ENCODE measurements around the gene MYEOV.

MYEOV gene

DNA sequence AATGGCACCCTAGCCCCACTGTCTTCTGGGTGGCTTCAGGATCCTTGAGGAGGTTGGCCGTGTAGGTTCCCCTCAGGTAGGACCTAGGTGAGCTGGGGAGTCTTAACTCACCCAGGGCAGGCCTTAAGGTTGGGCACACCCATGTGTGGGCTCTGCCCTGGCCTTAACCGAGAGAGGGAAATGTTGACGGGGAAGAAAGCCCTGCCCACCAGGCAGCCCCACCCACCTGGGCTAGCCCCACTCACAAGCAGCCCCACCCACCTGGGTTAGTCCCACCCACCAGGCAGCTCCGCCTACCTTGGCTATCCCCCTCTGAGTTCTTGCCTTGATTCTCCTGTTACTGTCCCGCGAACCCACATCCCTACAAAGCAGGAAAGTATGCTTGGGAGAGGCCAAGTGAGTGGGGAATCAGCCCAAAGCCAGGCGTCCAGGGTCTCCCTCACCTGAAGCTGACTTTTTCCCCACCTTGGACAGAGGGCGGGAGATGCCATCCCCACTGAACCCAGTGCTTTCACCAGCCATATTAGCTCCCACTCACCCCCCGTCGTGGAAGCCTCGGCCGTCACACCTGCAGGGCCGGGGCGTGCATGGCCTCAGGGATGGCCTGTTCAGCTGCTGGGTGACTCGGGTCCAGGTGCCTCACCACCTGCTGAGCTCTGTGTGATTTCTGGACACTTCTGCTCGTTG is at the start of gene MYEOV:
MYEOV (plus strand) TSS at position 337 of the 687 bp plus-strand sequence. CDS start 1,200 bp downstream, outside the sequence.
- no peak for DNase-seq

DNA sequence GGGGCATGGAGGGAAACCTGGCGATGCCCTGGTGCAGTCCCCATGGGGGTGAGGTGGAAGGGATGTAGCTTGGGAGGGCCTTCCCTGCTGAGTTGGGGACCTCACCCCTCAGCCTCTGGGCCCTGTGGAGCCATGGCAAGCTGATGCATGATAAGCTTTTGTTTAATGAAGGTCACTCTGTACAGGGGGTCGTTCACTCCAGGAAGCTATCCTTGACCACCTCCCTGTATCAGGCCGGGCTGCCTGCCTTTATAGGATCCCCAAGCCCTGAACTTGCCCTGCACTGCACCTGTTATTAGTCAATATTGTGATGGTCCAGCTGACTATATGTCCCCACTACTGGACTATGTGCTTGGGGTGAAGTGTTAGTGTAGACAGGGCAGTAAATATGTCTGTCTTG is 49.7 kb upstream of the MYEOV start:
- DNase-seq = no peak

DNA sequence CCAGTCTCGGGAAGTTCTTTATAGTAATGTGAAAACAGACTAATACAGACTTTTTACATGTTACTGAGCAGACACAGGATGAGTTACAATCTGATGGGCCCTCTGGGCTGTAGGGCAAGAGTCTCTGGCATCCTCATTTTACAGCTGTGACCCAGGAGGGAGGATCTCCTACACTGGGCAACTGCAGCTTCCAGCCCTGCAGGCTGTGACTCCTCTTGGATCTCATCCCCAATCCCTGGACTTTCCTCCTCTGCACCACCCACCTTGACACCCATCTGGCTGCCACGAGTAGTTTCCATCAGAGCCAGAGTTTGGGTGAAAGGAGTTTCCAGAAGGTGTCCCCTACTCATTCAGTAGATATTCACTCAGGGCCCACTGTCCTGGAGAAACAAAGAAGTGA is 48.9 kb upstream of the MYEOV start:
- DNase-seq = no peak

DNA sequence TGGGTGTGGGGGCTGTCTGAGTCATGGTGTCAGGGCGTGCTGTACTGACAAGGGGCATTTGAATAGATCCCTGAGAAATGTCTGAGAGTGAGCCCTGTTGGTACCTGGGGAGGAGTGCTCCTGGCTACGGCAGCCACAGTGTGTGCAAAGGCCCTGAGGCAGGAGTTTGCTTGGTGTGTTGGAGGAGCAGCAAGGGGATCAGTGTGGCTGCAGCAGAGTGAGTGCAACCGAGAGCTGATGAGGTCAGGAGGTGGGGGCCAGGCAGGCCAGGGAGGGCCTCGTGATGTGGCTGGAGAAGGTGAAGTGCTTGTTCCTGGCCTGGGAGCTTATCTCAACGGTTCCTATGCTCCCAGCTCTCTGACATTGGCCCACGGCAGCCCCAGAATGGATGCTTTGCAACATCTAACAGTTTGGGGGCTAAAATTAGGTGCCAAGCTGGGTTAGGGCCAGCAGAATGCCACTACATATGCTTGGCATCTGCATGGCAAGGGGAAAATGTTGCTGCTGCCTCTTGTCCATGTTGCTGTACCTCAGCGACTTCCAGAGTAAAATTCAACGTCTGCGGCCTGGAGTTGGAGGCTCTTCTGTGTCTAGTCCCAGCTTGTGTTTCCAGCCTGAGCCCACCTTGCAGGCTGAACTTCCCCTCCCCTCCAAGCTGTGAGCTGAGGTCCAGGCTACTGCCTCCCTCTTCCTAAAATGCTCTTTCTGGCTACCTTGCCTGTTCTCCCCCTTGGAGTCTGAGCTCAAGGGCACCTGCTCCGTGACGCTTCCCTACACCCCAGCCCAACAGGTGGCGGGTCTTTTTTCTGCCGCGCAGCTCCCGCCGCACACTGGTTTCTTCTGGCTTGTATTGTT is 48.2 kb upstream of the MYEOV start:
- DNase-seq = no peak

DNA sequence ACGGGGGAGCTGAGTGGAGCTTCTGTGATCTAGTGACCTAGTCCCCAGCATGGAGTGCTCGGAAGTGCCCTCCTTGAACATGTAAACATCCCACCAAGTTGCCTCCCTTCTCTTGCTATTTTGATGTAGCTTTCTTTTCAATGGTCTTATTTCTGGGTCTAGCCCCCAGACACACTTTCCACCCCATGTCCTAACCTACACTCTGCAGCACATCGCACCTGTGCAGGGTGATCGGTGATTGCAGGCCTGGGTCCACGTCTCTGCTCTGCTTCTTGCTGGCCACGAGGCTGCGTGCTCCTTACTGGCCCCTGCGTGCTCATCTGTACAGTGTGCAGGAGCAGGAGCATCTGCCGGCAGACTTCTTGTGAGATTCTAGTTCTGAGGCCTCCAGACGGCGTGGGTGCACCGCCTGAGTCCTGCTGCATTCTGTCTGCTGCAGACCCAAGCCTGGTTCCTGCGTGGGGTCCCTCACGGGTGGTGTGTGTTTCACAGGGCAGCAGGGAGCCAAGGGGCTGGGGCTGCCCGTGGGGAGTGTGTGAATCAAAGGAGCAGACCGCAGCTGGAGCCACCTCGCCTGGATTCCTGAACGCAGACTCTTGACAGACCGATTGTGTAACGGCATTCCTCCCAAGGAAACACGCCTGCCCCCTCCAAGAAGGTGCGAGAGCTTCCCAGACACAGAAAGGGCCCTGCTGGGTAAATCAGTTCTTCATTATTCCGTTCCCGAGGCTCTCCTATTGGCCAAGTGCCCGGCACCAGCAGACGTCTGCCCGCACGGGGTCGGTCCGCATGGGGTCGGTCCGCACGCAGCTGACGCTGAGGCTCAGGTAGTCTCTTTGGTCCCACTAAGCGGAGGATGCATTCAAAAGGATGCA is 44.4 kb upstream of the MYEOV start:
- DNase-seq = no peak

DNA sequence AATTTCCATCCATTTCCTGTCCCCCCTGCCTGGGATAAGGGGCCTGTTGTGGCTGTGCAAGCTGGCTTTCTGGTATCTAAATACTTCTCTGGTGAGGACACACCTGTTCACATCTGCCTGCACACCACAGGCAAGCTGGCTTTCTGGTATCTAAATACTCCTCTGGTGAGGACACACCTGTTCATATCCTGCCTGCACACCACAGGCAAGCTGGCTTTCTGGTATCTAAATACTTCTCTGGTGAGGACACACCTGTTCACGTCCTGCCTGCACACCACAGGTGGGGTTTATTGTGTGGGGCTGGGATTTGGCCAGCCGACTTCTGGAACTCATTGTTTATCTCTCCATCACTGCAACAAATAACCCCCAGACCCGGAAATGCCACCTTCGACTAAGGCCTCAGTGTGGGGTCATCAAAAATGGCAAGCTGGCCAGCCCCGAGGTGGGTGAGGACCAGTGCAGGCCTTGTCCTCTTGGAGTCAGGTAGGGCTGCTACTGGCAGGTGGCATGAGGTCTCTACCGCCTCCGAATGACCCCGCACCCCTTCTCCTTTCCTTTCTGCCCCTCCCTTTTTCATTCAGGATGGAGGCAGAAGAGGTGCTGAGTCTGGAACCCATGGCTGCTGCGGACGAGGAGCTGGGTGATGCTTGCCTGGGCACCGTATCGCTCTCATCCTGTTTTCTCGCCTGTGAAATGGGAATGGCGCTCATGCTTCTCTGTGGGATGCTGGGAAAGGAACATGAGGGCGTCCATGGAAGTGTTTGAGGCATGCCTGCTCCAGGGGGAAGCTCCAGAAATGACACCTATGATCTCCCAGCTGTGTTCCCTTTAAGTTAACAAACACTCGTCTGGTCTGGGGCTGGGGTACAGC is 43.5 kb upstream of the MYEOV start:
- no peak for DNase-seq

DNA sequence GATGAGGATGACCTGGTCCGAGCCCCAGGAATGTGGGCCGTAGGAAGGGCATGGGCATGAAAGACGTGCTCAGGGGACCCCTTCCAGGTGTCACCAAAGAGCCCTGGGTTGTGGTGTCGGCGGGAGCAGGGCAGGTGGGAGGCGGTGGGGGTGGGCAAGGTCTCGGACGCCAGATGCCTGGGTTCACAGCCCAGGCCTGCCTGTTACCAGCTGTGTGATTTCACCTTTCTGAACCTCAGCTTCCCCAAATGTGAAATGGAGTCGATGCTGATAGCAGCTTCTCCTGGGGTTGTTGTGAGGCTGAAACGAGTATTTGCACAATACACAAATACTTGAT is 42.9 kb upstream of the MYEOV start:
- no peak for DNase-seq

DNA sequence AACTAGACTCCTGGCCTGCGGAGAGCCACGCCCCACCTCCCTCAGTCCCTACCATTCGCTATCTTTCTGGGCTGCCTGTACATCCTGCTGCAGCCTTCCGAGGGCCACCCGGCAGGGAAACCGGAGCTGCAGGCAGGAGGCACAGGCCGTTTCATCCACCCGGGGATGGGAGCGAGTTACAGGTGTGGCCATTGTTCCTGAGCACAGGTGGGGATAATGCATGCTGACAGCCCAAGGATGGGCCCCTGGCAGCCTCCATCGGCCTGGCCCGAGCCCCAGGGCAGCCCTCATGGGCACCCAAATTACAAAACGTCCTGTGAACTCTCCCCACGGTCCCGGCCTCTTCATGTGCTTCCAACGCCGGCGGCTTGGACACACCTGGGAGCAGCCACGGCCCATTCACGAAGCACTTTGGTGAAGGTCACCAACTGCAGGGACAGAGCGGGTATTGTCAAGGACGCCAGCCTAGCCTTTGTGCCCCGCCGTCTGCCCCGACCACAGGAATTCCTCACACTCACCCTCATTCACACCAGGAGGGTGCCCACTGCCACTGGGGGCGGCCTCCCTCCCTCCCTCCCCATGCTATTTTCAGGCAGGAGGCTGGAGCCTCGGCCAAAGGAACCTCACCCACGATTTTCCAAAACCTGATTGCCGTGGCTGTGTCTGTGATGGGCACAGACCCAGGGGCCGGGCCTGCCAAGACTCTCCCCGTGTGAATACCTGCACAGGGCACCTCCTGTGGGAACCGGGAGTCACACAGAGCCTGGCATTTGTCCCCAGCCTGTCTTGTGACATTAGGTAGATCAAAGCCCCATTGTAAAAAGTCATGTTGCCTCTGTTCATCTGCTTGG is 42.1 kb upstream of the MYEOV start:
- DNase-seq = no peak

DNA sequence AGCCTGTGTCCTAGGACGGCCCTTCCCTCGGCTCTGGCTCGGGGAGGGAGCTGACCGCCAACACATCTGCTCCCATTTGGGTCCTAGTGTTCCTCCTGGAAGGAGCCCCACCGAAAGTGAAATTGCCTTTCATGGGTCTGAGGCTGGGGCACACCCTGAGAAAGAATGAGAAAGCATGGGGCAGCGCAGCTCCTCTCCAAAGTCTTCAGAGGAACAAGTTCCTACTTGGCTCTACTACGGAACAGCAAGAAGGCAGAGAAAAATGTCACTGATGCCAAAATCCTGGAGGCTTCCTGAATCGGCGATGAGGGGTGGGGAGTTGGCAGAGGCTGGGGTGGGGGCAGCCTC is 41.5 kb upstream of the MYEOV start:
- DNase-seq = no peak

DNA sequence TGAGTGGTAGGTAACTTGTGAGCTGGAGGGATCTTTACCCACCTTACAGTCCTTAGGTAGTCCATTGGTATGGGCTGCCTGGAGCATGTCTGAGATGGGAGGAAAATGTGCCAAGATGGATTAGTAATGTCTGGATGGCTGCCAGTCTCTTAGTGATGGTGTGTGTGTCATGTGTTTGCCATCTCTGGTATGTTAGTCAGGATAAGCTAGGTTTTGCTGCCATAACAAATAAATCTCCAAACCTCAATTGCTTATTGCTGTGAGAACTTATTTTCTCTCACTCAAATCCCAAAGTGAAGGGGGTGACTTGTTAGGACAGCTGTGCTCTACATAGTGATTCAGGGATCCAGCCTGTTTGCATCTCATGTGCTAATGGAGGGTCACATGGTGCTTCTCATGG is 40.9 kb upstream of the MYEOV start:
- DNase-seq = no peak

DNA sequence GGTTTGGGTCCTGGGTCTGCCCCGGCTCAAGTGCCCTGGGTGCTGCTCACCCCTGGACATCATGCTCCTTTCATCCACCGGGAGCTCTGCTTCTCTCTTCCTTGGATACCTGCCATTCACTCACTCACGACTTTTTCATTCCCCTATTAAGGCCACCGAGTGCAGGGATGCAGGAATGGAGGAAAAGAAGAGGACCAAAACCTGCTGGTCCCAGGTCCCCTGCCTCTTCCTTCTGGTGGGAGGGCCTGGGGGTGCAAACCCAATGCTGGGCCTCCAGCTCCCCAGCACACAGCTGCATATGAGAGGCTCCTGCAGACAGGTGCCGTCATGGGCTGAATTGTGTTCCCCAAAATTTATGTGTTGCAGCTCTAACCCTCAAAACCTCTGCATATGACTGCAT is 36.8 kb upstream of the MYEOV start:
- DNase-seq = no peak

DNA sequence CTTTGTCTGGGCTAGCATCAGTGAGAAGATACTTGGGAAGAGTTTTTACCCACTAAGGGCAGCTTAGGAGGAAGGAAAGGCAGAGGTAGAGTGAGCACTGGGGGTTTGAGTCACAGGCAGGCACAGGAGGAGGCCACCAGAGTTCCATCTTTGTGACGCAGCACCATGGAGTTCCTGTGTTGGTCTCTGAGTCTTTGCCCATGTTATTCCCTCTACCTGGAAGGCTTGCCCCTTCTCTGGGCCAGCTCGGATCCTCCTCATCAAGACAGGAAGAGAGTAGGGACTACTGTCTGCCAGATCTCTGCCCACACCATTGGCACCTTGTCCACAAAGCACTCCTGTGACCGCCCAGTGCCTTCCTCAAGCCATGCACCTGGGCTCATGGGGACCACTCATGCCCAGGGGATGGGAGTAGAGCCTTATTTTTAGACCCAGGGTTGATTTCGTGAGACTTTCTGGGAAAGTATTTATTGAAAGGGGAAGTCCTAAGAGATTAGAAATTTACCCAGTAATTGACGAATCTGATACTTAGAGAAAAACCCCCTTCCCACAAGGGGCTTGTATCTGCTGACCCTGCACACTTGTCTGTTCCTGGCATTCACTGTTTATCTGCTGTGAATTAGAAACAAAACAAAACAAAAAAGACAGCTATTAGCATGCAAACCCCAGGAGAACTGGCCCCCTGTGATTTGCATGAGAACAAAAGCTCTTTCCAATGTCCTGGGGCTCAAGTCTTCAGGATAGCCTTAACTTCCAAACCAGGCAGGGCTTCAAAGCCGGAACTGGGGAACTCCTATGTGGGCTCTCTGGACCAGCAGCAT is 35.9 kb upstream of the MYEOV start:
- no peak for DNase-seq

DNA sequence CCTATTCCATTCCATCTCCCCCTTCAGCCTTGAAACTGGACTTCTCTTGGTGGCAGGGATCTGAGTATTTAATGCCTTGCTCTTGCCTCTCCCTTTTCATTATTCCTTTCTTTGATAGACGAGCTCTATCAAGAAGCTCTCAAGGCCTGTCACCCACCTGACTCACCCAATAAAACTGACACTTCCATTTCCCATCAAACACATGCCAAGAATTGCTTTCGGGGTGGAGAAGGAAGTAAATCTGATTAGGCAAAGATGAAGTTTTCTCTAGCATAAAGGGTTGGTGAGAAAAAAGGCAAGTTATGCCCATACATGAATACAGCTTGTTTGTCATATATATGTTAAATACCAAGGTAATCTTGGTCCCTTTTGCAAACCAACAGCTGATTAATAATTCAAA is 34.9 kb upstream of the MYEOV start:
- DNase-seq = no peak

DNA sequence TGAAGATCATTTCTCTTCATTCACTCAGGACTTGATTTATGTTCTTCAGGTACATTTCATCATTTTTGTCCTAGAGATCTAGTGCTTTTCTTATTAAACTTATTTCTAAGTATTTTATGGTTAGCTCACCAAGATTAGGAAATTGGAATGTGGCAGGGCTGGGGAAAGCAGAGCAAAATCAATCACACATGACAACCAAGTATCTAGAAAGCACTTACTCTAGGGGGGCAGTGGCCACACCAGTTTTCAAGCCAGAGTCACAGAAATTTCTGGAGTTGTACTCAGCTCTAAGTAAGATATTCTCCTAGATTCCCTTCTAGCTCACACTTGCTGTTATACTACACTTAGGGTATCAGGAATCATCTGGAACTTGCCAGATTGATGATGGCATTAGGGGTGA is 33.3 kb upstream of the MYEOV start:
- DNase-seq = no peak

DNA sequence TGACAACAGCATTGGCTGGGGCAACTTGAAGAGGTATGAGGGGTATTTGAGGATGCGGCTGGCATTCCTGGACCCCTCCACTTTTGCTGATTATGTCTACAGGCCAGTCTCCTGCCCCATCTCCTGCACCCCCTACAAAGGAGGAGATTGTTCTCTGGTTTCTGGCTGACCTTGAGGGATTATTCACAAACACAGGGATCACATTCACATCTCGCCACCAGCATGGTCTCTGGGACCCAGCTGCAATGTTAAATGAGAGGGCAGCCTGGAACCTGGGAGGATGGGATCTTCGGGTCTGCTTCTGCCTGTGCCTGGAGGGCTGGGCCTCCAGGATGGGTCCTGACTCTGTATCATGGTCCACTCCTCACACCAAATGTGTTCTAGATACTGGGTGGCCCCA is 32.8 kb upstream of the MYEOV start:
- DNase-seq = no peak

DNA sequence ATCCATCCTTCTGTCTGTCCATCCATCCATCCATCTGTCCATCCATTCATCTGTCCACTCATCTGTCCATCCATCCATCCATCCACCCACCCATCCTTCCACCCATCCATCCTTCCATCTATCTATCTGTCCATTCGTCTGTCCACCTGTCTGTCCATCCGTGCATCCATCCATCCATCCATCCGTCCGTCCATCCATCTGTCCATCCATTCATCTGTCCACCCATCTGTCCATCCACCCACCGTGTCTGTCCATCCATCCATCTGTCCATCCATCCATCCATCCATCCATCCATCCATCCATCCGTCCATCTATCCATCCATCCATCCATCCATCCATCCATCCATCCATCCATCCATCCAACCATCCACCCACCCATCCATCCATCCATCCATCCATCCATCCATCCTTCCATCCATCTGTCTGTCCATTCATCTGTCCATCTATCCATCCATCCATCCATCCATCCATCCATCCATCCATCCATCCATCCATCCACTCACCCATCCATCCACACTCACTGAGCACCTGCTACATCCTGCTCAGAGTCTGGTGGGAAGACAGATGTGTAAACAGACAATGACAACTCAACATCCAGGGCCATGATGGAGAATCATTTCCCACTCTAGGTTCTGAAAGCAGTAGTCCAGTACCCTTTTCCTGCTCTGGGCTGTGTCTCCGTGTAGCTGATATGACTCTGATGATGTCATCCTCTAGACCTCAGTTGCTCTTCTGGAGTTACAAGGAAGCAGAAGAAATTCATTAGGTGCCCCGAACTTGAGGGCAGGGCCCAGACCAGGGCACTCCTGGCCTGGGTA is 30.8 kb upstream of the MYEOV start:
- no peak for DNase-seq

DNA sequence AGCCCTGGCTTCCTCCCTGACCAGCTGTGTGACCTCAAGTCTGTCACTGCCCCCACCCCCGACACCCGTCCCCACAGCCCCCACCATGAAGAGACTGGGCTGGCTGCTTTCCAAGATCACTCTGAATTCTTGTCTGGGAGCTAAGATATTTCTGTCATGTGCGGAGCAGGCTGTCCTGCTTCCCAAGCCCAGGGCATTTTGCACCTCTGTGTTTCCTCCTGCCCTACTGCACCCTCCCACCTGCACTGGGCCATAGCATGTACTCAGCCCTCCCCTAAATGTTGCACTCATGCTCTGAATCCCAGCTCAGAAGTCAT is 30.3 kb upstream of the MYEOV start:
- DNase-seq = no peak

DNA sequence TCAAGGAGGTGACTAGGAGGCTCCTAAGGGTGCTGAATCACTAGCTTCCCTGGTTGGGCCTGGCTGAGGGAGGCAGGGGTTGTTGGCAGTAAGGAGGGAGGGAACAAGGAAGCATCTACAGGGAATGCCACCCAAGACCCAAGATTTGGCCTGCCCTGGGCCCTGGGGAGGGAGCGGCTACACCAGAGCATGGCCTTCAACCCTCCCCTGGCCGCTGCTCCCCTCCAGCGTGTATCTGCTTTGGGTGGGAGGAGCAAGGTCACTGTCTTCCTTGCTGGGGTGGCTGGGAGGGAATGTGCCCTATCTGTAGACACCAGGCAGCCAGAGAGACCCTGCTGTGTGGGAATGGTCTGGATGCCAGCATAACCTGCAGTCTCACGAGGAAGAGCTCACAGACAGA is 29.5 kb upstream of the MYEOV start:
- no peak for DNase-seq

DNA sequence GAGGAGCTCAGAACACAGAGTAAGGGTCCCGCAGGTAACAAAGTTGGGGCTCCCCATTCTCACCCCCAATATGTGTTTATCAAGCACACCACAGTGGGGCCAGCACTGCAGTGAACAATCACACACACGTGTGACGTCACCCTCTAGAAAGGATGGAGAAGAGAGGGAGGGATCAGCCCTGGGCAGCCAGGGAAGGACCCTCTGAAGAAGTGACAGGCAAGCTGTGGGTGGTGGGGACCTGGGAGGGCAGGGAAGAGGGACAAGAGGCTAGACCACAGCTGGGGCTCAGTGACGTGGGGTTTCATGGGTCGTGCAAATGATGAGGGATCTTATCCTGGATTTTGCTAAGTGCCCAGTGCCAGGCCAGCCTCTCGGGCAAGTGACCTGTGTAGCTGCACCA is 28.7 kb upstream of the MYEOV start:
- no peak for DNase-seq

DNA sequence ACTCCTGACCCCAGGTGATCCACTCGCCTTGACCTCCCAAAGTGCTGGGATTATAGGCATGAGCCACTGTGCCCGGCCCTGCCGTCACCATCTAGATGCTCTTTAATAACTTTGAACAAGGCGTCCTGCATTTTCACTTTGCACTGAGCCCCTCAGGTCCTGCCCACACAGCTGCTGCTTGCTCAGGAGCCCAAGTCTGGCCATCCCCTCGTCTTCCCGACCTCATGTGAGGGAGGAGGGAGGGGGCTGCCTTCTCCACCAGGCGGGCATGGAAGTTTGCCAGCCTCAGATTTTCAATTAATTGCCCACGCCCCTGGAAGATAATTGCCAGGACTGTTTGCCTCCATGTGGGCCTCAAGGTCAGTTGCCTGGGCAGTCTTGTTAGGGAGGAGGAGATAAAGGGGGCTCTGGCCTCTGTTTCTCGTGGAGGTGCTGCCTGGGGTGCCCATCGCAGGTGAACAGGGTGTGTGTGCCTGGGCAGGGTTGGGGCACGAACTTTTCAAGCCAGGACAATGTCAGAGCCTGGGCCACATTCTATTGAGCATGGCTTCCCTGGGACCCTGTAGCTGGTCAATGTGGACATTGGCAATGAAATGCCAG is 27.9 kb upstream of the MYEOV start:
- DNase-seq = no peak

Measured in NCI-H524 treated with DMSO at 0.1 percent for 48 hours (cell line).